ENCODE data around the gene GPM6B.

Gene GPM6B

DNA sequence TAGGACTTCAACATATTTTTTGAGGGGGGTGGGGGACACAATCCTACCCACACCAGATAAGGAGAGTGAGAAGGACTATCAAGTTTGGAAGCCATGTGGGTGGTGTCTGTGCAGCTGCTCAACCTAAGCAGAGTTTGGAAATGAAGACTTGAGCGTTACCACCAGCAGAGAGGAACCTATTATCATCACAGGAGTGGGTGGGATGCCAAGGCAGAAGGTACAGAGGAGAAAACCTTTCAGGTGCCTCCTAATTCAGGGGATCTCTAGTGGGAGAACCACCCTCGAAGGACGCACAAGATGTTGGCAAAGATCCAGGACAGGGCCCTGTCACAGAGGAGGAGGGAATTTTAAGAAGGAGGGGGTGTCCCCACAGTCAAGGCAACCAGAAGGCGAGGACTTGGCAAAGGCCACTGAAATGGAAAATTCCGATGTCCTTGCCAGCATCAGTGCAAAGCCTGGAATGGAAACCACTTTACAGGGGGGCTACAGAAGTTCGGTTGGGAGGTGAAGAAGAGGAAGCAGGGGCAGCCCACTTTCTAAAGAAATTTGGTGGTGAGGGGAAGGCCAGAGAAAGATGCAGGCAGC, 8.4 kb upstream of the GPM6B start:
- DNase-seq (ENCODE audit: low read depth, low spot score) = no peak

- DNase-seq (ENCODE audit: low read depth, low spot score) = no peak
These were observed 7.9 kb upstream of the GPM6B start for GRCh38 chrX:13824746-13825145.

GRCh38 chrX:13821738-13822137, 4.8 kb upstream of the GPM6B start:
- DNase-seq (ENCODE audit: low read depth, low spot score) = no peak

GRCh38 chrX:13816176-13816575, 717 bp downstream of the GPM6B start:
- no peak for DNase-seq (ENCODE audit: low read depth, low spot score)

DNA sequence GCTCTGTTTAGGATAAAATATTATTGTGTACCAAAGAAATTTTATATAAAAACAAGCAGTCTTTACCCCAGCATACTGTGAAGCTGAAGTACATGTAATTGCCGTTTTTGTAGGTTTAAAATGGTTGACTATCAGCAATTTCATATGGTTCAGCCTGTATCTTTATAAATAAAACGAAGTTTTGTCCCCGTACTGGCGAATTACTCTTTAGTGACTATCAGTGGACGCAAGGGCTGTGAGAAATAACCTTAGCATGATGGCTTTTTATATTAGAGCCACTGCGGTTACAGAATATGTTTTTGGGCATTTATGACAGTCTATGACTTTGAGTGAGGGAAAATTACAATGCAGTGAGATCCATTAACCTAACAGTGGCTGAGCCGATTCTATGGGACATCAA, 1.2 kb downstream of the GPM6B start:
- DNase-seq (ENCODE audit: low read depth, low spot score) = no peak

- no peak for DNase-seq (ENCODE audit: low read depth, low spot score)
These were observed 8.0 kb downstream of the GPM6B start for GRCh38 chrX:13808865-13809264.

- no peak for DNase-seq (ENCODE audit: low read depth, low spot score)
These were observed 8.6 kb downstream of the GPM6B start for GRCh38 chrX:13808293-13808692.

DNA sequence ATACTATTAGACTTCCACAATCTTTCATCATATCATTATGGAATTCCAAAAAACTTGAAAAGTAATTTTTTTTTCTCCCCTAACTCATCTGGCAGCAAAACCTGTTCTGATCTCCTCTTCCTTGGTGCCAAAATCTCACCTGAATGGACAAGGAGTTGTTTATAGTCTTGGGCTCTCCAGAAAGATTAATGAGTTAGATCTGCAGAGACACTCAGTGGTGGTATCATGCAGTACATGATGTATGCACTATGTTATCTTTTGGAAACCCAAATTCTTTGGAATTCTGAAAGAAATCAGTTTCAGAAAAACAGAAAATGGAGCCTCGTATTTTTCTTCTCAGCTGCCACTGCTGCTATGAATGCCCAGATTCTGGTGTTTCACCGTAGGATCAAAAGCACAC, 11.7 kb downstream of the GPM6B start:
- no peak for DNase-seq (ENCODE audit: low read depth, low spot score)

GRCh38 chrX:13803116-13803515, 13.8 kb downstream of the GPM6B start:
- peak; percentile 12 for DNase-seq (ENCODE audit: low read depth, low spot score)

DNA sequence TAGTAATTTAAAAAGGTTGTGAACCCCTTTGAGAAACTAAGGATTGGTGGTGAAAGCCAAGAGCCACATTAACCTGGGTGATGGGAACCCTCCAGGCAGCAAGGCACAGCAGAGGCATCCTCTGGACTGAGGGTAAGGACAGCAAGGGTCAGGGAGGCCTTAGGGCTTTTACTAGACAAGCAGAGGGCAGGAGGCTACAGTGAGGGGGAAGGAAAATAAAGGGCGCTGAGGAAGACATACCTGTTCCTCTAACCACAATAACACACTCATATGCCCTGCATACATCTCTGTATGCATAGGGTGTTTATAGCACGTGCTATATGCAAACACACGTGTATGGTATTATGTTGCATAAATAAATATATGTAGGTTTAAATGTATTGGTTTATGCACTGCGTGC, 18.7 kb downstream of the GPM6B start:
- DNase-seq (ENCODE audit: low read depth, low spot score) = no peak

DNA sequence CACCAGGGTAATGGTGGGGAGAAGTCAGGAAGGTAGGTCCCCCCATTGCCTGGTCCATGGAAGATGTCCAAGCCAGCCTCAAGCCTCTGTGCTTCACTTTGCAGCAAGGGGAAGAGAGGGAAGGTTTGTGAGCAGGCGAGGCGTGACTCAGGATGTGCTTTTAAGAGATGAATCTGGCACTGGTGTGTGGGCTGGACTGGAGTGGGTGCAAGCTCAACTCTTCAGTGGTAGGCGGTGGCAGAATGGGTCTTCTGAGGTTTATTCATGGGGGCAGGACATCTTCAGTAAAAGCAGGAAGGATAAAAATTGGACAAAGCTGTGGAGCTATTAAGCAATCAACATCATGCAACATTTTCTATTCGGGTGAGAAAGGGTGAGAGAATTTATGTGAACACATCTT, 19.4 kb downstream of the GPM6B start:
- no peak for DNase-seq (ENCODE audit: low read depth, low spot score)

GRCh38 chrX:13794417-13794816, 22.5 kb downstream of the GPM6B start:
- DNase-seq (ENCODE audit: low read depth, low spot score) = no peak

DNA sequence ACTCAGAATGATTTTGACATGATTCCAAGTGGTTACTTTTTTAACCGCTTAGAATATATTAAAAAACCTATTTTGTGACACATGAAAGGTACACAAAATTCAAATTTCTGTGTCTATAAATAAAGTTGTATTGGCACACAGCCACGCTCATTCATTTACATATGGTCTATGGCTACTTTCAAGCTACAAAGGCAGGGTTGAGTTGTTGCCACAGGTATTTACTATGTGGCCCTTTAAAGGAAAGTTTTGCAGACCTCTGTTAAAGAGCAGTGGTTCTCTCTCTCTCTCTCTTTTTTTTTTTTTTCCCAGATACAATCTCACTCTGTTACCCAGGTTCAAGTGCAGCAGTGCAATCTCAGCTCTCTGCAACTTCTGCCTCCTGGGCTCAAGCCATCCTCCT, 23.0 kb downstream of the GPM6B start:
- DNase-seq (ENCODE audit: low read depth, low spot score) = no peak

DNA sequence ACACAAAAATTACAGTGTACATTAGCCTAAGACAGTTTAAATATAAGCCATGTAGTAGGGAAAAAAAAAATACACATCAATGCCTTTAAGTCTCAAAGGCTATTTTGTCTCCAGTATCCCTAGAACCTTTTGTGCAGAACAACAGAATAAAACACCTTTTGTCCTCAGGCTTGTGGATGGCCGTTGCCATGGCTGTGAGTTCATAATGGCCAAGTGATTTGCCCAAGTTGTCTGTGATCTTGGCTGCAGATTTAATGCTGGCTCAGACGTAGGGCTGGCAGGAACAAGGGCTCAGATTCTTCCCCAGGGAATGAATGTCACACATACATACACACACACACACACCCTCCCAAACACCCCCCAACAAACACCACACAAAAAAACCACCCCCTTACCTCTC, 25.3 kb downstream of the GPM6B start:
- no peak for DNase-seq (ENCODE audit: low read depth, low spot score)

DNA sequence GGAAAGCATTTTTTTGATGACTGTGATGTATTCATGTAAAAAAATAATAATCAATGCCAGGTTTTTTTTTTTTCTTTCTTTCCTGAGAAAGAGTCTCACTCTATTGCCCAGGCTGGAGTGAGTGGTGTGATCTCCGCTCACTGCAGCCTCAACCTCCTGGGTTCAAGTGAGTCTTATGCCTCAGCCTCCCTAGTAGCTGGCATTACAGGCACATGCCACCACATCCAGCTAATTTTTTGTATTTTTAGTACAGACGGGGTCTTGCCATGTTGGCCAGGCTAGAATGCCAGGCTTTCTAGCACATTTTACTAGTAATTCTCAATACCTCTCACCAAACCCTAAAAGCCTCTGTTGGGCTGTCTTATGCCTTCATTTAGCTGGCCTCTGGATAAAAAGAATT, 25.7 kb downstream of the GPM6B start:
- DNase-seq (ENCODE audit: low read depth, low spot score) = no peak

GRCh38 chrX:13790206-13791131, 26.4 kb downstream of the GPM6B start:
- no peak for DNase-seq (ENCODE audit: low read depth, low spot score)

DNA sequence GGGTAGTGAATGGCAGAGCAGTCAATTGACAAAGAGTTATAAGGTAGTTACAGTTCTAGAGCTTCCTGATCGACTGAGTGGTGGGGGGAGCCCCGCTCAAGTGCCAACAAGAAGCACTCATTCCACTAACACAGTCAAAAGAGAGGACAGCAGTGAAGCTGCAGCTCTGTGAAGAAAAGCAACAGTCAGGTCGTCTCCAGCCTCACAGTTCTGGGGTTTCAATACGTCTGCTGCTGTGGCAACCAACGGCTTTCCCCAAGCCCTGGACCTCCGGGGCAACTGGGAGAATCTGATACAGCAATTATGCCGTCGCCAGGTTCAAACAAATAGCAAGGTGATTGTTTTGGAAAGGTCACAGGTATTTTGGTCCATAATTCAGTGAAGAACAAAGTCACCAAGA, 30.8 kb downstream of the GPM6B start:
- no peak for DNase-seq (ENCODE audit: low read depth, low spot score)

DNA sequence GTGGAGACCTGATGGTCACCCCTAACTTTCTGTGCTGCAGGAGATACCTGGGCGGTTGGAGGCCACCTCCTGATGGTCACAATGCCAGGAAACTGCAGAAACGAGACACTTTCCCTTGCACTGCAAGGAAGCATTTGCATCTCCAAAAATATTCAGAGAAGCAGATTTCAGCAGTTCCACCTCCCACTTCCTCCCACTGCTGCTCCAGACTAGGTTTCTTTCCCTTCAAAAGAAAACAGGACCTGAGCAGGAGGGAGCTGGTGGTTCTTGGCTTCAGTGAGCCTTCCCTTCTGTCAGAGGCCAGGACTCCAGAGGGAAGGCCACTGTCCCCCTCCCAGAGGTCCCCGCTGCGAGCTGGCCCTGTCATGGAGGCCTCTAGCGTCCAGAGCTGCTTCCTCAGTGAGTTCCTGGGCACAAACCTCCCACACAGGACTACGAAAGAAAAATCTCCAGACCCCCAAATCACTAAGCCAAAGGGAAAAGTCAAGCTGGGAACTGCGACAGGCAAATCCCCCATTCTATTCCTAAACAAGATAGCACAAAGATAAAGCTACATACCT, 35.9 kb downstream of the GPM6B start:
- DNase-seq (ENCODE audit: low read depth, low spot score) = no peak

DNA sequence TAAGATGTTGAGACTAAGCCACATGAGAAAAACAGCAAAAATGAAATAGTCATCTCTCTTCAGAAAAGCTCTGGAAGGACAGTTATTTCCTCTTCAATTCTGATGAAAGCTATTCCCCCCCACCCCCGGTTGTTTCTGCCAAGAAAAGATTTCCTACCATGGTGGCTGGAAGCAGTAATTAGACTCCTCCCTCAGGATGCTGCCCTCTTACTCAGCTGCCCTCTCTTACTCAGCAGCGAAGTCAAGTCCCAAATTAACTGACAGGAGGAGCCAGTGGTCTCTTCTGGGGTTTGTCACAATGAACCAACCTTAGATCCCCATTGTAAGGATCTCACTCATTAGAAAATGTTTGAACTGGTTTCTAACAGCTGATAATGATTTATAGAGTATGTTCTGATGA, 38.0 kb downstream of the GPM6B start:
- DNase-seq (ENCODE audit: low read depth, low spot score) = no peak

- DNase-seq (ENCODE audit: low read depth, low spot score) = no peak
These were observed 40.5 kb downstream of the GPM6B start for GRCh38 chrX:13776387-13776786.

- no peak for DNase-seq (ENCODE audit: low read depth, low spot score)
These were observed 41.1 kb downstream of the GPM6B start for GRCh38 chrX:13775837-13776236.

DNA sequence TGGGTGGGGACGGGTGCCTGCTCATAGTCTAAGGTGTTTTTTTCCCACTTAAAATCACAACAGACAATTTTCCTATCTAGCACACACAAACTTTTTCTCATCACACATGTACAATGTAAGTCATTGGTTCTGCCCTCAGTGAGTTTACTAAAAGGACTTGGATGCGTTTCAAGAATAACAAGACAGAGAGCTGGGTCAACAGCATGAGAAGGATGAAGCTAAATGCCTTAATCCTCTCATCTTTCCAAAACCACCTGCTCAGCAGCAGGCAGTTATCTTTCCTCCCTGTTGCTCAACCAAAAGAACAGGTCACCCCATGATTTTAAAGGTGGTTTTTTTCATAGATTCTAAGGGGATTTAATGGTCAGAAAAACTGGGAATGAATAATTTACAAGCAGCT, 42.2 kb downstream of the GPM6B start:
- no peak for DNase-seq (ENCODE audit: low read depth, low spot score)

DNA sequence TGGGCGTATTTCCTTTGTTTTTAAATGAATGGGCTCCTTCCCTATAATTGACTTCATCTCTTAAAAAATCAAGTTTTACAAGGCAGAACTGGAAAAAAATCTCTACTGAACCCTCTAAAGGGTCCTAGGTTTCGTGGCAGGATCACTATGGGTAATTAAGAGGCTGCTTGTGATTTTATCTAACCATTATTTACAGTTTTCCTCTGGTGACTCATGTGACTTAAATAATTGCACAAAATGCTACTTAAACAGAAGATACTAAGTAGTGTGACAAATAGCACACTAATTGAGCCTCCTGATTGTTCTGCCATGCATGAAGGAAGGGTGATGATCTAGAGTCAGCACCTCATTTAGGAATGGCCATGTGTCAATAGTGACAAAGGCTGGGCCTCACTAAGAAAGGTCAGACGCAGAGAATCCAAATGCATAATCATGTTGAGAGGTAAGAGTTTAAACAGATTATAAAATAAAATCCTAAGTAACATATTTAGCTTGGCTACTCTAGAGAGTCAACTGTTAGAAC, 46.8 kb downstream of the GPM6B start:
- no peak for DNase-seq (ENCODE audit: low read depth, low spot score)
